ENCODE results near the gene SORCS1. TPM values are rescaled to one million over a fixed set of nuclear protein-coding genes. Genes with fewer than 3 reads are reported as not detected.

The SORCS1 gene
- total RNA-seq, 1 experiment from 2014 or later = not detected

DNA sequence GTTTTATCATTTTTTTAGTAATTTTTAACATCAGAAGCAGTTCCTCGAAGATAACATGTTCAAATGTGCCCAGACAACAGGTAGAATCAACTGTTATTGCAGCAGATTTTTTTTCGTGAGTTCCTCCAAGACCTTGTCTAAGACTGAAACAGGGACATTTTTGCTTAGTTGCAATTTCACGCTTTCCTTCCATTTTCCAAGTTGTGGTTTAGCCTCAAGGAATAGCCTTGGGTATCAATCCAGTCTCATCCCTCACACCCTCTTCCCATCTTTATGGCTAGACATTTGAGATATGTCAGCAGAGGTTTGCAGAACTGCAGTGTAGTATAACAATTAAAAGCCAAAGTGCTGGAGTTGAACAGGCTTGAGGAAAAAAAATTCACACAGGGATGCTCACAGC is 152.5 kb downstream of the SORCS1 start:
- TF ChIP-seq, protein P1, sequence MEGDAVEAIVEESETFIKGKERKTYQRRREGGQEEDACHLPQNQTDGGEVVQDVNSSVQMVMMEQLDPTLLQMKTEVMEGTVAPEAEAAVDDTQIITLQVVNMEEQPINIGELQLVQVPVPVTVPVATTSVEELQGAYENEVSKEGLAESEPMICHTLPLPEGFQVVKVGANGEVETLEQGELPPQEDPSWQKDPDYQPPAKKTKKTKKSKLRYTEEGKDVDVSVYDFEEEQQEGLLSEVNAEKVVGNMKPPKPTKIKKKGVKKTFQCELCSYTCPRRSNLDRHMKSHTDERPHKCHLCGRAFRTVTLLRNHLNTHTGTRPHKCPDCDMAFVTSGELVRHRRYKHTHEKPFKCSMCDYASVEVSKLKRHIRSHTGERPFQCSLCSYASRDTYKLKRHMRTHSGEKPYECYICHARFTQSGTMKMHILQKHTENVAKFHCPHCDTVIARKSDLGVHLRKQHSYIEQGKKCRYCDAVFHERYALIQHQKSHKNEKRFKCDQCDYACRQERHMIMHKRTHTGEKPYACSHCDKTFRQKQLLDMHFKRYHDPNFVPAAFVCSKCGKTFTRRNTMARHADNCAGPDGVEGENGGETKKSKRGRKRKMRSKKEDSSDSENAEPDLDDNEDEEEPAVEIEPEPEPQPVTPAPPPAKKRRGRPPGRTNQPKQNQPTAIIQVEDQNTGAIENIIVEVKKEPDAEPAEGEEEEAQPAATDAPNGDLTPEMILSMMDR (IDR thresholded peaks at IDR 0.05; ENCODE audit: insufficient read depth in 1 of 2, low read depth in 1 of 2, low read length in 1 of 2, severe bottlenecking in 1 of 2, unreplicated experiment in 1 of 2) = no peak
- no peak overlapping the region for H3K4me3 Mint-ChIP-seq (ENCODE audit: unreplicated experiment)
- Histone ChIP-seq H3K4me1 (no peaks in the 10 kb centered on the region), H3K9me3 (no peaks in the 10 kb centered on the region), H3K4me3 (ENCODE audit: low read depth, low read length) (no peak overlapping the region), H3K27me3 (replicated peaks; ENCODE audit: control insufficient read depth, insufficient read depth, low read length) (no peaks in the 10 kb centered on the region), H3K36me3 (ENCODE audit: control insufficient read depth, insufficient read depth, low read length) (no peaks in the 10 kb centered on the region)
- intact Hi-C loops (cut with micrococcal nuclease; ENCODE audit: unreplicated experiment) = no loop called here
- no TSS peak for BruUV-seq (replicated peaks)
- H3K9me3 Mint-ChIP-seq (ENCODE audit: unreplicated experiment) = no peaks in the 10 kb centered on the region
- POLR2A ChIA-PET = no interaction called here
- H3K27me3 Mint-ChIP-seq (ENCODE audit: insufficient read depth, unreplicated experiment) = peaks cover 2% of the 10 kb centered on the region
- no peak for DNase-seq
- CTCF ChIA-PET = no interaction called here
- no peaks in the 10 kb centered on the region for H3K36me3 Mint-ChIP-seq (ENCODE audit: insufficient read depth, unreplicated experiment)
- no peaks in the 10 kb centered on the region for H3K4me1 Mint-ChIP-seq (ENCODE audit: low read depth, unreplicated experiment)
- no peak overlapping the region for H3K27ac Mint-ChIP-seq (ENCODE audit: unreplicated experiment)

DNA sequence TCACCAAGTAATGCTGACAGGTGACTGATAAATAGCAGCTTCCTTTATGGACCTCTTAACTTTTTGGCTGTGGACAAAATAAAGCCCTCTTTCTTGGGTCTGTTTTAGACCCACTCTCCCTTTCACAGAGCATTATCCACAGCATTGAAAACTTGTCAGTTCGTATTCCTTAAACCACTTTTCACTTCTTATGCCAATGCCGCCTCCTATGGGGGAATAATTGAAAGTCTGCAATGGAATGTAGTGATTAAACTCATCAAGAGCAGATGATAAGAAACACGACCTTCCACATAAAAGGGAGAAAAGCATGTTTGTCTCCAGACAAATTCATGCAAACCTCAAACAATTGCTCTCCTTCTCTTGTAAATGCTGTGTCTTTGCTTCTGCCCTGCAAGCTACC is 153.4 kb downstream of the SORCS1 start:
- H3K27ac Mint-ChIP-seq (ENCODE audit: unreplicated experiment) = no peak overlapping the region
- no peaks in the 10 kb centered on the region for H3K36me3 ChIP-seq (ENCODE audit: control insufficient read depth, insufficient read depth, low read length)
- H3K4me1 ChIP-seq = no peaks in the 10 kb centered on the region
- no peaks in the 10 kb centered on the region for H3K27me3 ChIP-seq (replicated peaks; ENCODE audit: control insufficient read depth, insufficient read depth, low read length)
- no peaks in the 10 kb centered on the region for H3K9me3 ChIP-seq
- H3K4me1 Mint-ChIP-seq (ENCODE audit: low read depth, unreplicated experiment) = no peaks in the 10 kb centered on the region
- no peak overlapping the region for H3K4me3 Mint-ChIP-seq (ENCODE audit: unreplicated experiment)
- ChIA-PET CTCF (no interaction called here), POLR2A (no interaction called here)
- BruUV-seq (replicated peaks) = no TSS peak
- no peaks in the 10 kb centered on the region for H3K36me3 Mint-ChIP-seq (ENCODE audit: insufficient read depth, unreplicated experiment)
- peaks cover 2% of the 10 kb centered on the region for H3K27me3 Mint-ChIP-seq (ENCODE audit: insufficient read depth, unreplicated experiment)
- no peak overlapping the region for H3K4me3 ChIP-seq (ENCODE audit: low read depth, low read length)
- no peaks in the 10 kb centered on the region for H3K9me3 Mint-ChIP-seq (ENCODE audit: unreplicated experiment)
- TF ChIP-seq, protein P1 (IDR thresholded peaks at IDR 0.05; ENCODE audit: insufficient read depth in 1 of 2, low read depth in 1 of 2, low read length in 1 of 2, severe bottlenecking in 1 of 2, unreplicated experiment in 1 of 2) = no peak
- intact Hi-C loops (cut with micrococcal nuclease; ENCODE audit: unreplicated experiment) = no loop called here
- no peak for DNase-seq

DNA sequence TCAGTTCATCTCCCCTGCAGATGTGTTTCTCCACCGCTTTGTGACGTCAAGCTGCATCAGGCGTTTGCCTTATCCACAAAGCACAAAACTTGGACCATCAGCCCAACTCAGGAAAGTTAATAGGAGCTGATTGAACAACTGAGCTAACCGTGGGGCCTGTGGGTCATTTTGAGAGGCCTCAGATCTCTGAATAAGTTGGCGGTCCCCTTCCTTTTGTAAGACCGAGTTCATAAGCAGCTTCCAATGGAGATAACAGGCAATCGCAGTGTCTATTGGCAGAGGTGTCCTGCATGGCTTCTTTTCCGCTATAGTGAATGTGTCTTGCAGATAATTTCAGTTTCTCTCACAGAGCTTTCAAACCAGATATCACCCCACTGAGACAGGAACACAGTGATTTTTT is 154.0 kb downstream of the SORCS1 start:
- BruUV-seq (replicated peaks) = no TSS peak
- Mint-ChIP-seq H3K27me3 (ENCODE audit: insufficient read depth, unreplicated experiment) (peaks cover 2% of the 10 kb centered on the region), H3K27ac (ENCODE audit: unreplicated experiment) (no peak overlapping the region), H3K36me3 (ENCODE audit: insufficient read depth, unreplicated experiment) (no peaks in the 10 kb centered on the region), H3K4me1 (ENCODE audit: low read depth, unreplicated experiment) (no peaks in the 10 kb centered on the region), H3K9me3 (ENCODE audit: unreplicated experiment) (no peaks in the 10 kb centered on the region), H3K4me3 (ENCODE audit: unreplicated experiment) (no peak overlapping the region)
- CTCF ChIA-PET = no interaction called here
- TF ChIP-seq, protein P1 (IDR thresholded peaks at IDR 0.05; ENCODE audit: insufficient read depth in 1 of 2, low read depth in 1 of 2, low read length in 1 of 2, severe bottlenecking in 1 of 2, unreplicated experiment in 1 of 2) = no peak
- no peaks in the 10 kb centered on the region for H3K36me3 ChIP-seq (ENCODE audit: control insufficient read depth, insufficient read depth, low read length)
- no peak overlapping the region for H3K4me3 ChIP-seq (ENCODE audit: low read depth, low read length)
- no peaks in the 10 kb centered on the region for H3K4me1 ChIP-seq
- H3K27me3 ChIP-seq (replicated peaks; ENCODE audit: control insufficient read depth, insufficient read depth, low read length) = no peaks in the 10 kb centered on the region
- intact Hi-C loops (cut with micrococcal nuclease; ENCODE audit: unreplicated experiment) = no loop called here
- POLR2A ChIA-PET = no interaction called here
- no peaks in the 10 kb centered on the region for H3K9me3 ChIP-seq
- no peak for DNase-seq

Data from Caco-2 (cell line).